OCI-LY3 (cell line): ENCODE results near the gene RSAD2.

Experiments used
- H2AFZ ChIP-seq: fragments of 200-600, 300-600 bp; shearing (Covaris generic); 2 replicates; pipeline ENCODE4 v1.6.0; 2014; ENCODE audit warnings: antibody characterized with exemption, low read depth, low read length
- H3K27ac ChIP-seq: fragments of 200-600, 300-600 bp; sonication (generic); 2 replicates; pipeline ENCODE4 v1.5.1; 2014; ENCODE audit warnings: mild to moderate bottlenecking, low read length, moderate library complexity, mixed read lengths
- H3K27me3 ChIP-seq: fragments of 200-600, 300-600 bp; sonication (generic); 2 replicates; pipeline ENCODE4 v1.6.1; 2014; ENCODE audit warnings: low read depth, low read length, mixed read lengths
- H3K36me3 ChIP-seq: fragments of 200-600, 300-600 bp; sonication (generic); replicated peaks from 2 replicates; pipeline ENCODE3; 2014; ENCODE audit warnings: low read depth, low read length, mixed read lengths
- H3K4me1 ChIP-seq: fragments of 300-600, 200-600 bp; sonication (generic); 2 replicates; pipeline ENCODE4 v1.6.1; 2014; ENCODE audit warnings: low read length, mixed read lengths
- H3K4me2 ChIP-seq: fragments of 200-600, 300-600 bp; sonication (generic); 2 replicates; pipeline ENCODE4 v1.6.1; 2014; ENCODE audit warnings: low read length, mixed read lengths
- H3K4me3 ChIP-seq: fragments of 300-600, 200-600 bp; sonication (generic); 2 replicates; pipeline ENCODE4 v1.5.1; 2014; ENCODE audit warnings: antibody characterized with exemption, mild to moderate bottlenecking, low read length, moderate library complexity
- H3K79me2 ChIP-seq: fragments of 300-600, 200-600 bp; shearing (Covaris generic); 2 replicates; pipeline ENCODE4 v1.6.1; 2014; ENCODE audit warnings: mild to moderate bottlenecking, low read length, mixed read lengths
- H3K9ac ChIP-seq: fragments of 300-600, 200-600 bp; shearing (Covaris generic); 2 replicates; pipeline ENCODE4 v1.6.0; 2014; ENCODE audit warnings: mild to moderate bottlenecking, low read length, moderate library complexity
- H3K9me3 ChIP-seq: fragments of 200-600, 300-600 bp; shearing (Covaris generic); 2 replicates; pipeline ENCODE4 v1.6.1; 2014; ENCODE audit warnings: low read length, mixed read lengths; ENCODE audit not compliant: insufficient read depth
- H4K20me1 ChIP-seq: fragments of 200-600, 300-600 bp; sonication (generic); 2 replicates; pipeline ENCODE4 v1.6.1; 2016; ENCODE audit warnings: low read length, mixed read lengths; ENCODE audit not compliant: insufficient read depth
- CTCF ChIP-seq: fragments of 200-600, 300-600 bp; sonication (generic); IDR thresholded peaks from 2 replicates; pipeline ENCODE4 v1.5.1; 2014; ENCODE audit warnings: antibody characterized with exemption, low read length, low read depth
- EZH2phosphoT487 ChIP-seq: fragments of 200-600 bp; shearing (Covaris generic); IDR thresholded peaks from 2 replicates; pipeline ENCODE4 v1.6.1; 2018; ENCODE audit warnings: antibody characterized with exemption, mixed run types, low read depth

Gene RSAD2

GRCh38 chr2:6905668-6906067, 28.1 kb downstream of the RSAD2 start:
- no peak overlapping the region for H3K4me2 ChIP-seq
- H4K20me1 ChIP-seq = no peaks in the 10 kb centered on the region
- H3K79me2 ChIP-seq = no peaks in the 10 kb centered on the region
- no peak overlapping the region for H3K4me3 ChIP-seq
- H3K27me3 ChIP-seq = peaks cover 24% of the 10 kb centered on the region
- no peak overlapping the region for H3K9ac ChIP-seq
- no peak overlapping the region for H3K27ac ChIP-seq
- no peaks in the 10 kb centered on the region for H3K4me1 ChIP-seq
- no peak overlapping the region for H2AFZ ChIP-seq
- H3K36me3 ChIP-seq = no peaks in the 10 kb centered on the region
- TF ChIP-seq CTCF (no peak), EZH2phosphoT487 (no peak)
- no peaks in the 10 kb centered on the region for H3K9me3 ChIP-seq

- H3K4me1 ChIP-seq = no peaks in the 10 kb centered on the region
- TF ChIP-seq CTCF = no peak
- TF ChIP-seq EZH2phosphoT487 = no peak
- H3K9me3 ChIP-seq = no peaks in the 10 kb centered on the region
- peaks cover 28% of the 10 kb centered on the region for H3K27me3 ChIP-seq
- no peak overlapping the region for H3K4me3 ChIP-seq
- no peaks in the 10 kb centered on the region for H3K79me2 ChIP-seq
- H3K36me3 ChIP-seq = no peaks in the 10 kb centered on the region
- no peak overlapping the region for H3K9ac ChIP-seq
- no peaks in the 10 kb centered on the region for H4K20me1 ChIP-seq
- no peak overlapping the region for H3K4me2 ChIP-seq
- H2AFZ ChIP-seq = no peak overlapping the region
- no peak overlapping the region for H3K27ac ChIP-seq
Measured at GRCh38 chr2:6906165-6906741, 28.7 kb downstream of the RSAD2 start.

GRCh38 chr2:6908291-6908690, 30.7 kb downstream of the RSAD2 start:
- H2AFZ ChIP-seq = no peak overlapping the region
- peaks cover 28% of the 10 kb centered on the region for H3K27me3 ChIP-seq
- H3K4me1 ChIP-seq = no peaks in the 10 kb centered on the region
- no peaks in the 10 kb centered on the region for H3K79me2 ChIP-seq
- no peaks in the 10 kb centered on the region for H3K9me3 ChIP-seq
- no peaks in the 10 kb centered on the region for H3K36me3 ChIP-seq
- H3K4me3 ChIP-seq = no peak overlapping the region
- H3K4me2 ChIP-seq = no peak overlapping the region
- H3K27ac ChIP-seq = no peak overlapping the region
- H4K20me1 ChIP-seq = no peaks in the 10 kb centered on the region
- no peak for TF ChIP-seq CTCF
- no peak for TF ChIP-seq EZH2phosphoT487
- no peak overlapping the region for H3K9ac ChIP-seq

GRCh38 chr2:6909431-6910385, 32.1 kb downstream of the RSAD2 start:
- Histone ChIP-seq H3K4me2 (no peak overlapping the region), H2AFZ (no peak overlapping the region), H4K20me1 (no peaks in the 10 kb centered on the region), H3K27me3 (peaks cover 28% of the 10 kb centered on the region), H3K27ac (no peak overlapping the region), H3K36me3 (no peaks in the 10 kb centered on the region), H3K4me3 (no peak overlapping the region), H3K4me1 (no peaks in the 10 kb centered on the region), H3K79me2 (no peaks in the 10 kb centered on the region), H3K9ac (no peak overlapping the region), H3K9me3 (no peaks in the 10 kb centered on the region)
- TF ChIP-seq CTCF = no peak
- TF ChIP-seq EZH2phosphoT487 = no peak
